K562 (cell line): ENCODE results near the gene C9orf153. TPM values are rescaled to one million over a fixed set of nuclear protein-coding genes. Genes with fewer than 3 reads are reported as not detected.

Experiments used
- CBX8 ChIP-seq: fragments of 200-600 bp; sonication (generic); IDR thresholded peaks from 2 replicates; pipeline ENCODE4 v1.6.1; 2012; ENCODE audit warnings: borderline replicate concordance, mixed run types, low read depth, mild to moderate bottlenecking, moderate library complexity, mixed read lengths, low read length, control low read depth, inconsistent platforms; ENCODE audit not compliant: poor library complexity, severe bottlenecking; ENCODE audit errors: extremely low read depth
- NR0B1 ChIP-seq: fragments of 450-650 bp; IDR thresholded peaks from one replicate; pipeline ENCODE4 v1.6.1; 2018; ENCODE audit warnings: mild to moderate bottlenecking, moderate library complexity; ENCODE audit not compliant: partially characterized antibody
- STAT6 ChIP-seq: sonication (generic); formaldehyde crosslinking; IDR thresholded peaks from 2 replicates; pipeline ENCODE4 v1.8.1; 2023; ENCODE audit warnings: mild to moderate bottlenecking, missing genetic modification reagents
- polyA plus RNA-seq, 8 experiments: library from polyadenylated mRNA; depleted of rRNA in 4 of 8; stranded (reverse) in 5 of 8; unstranded in 3 of 8; fragments of >200 nt; fragmentation: Nextera tagmentation in 2 of 8; fragmentation: Illumina TruSeq in 1 of 8; extraction: Ambion mirVana in 2 of 8; extraction: Trizol in 1 of 8; gene quantifications; 2 replicates each; pipeline versions ENCODE4 v1.2.1 to v1.2.3, GENCODE V29; 2011 to 2014; ENCODE audit warnings: inconsistent platforms in 1 of 8, missing spikeins in 1 of 8
- total RNA-seq, 7 experiments: library from RNA; depleted of rRNA in 6 of 7; stranded (reverse); fragments of >200 nt in 6 of 7; fragmentation: Illumina TruSeq in 2 of 7; extraction: Trizol in 2 of 7; gene quantifications; 2 replicates each; pipeline versions ENCODE4 v1.2.1 to v1.2.3, GENCODE V29; 2011 to 2021; ENCODE audit warnings: low replicate concordance in 1 of 7
- TF ChIP-seq, protein P1 (sequence below): fragments of 250-450 bp; sonication (Bioruptor Pico); IDR thresholded peaks from 2 replicates; pipeline ENCODE4 v1.5.0; 2021; ENCODE audit warnings: mild to moderate bottlenecking, moderate library complexity
- TF ChIP-seq, protein P2 (sequence below): fragments of 450-650 bp; IDR thresholded peaks from 2 replicates; pipeline ENCODE4 v1.6.1; 2016; ENCODE audit warnings: mild to moderate bottlenecking, moderate library complexity

The C9orf153 gene
- total and polyA plus RNA-seq, 9 of the 15 experiments (the other 6 are each of a cell fraction or from before 2014, with no cell fraction given) = 0.07 to 1.2 (median 0.11) TPM; not detected in 5

- TF ChIP-seq NR0B1 = no peak
- TF ChIP-seq CBX8 = no peak
- no peak for TF ChIP-seq STAT6 (CRISPR knock-in tag)
- TF ChIP-seq, protein P1, sequence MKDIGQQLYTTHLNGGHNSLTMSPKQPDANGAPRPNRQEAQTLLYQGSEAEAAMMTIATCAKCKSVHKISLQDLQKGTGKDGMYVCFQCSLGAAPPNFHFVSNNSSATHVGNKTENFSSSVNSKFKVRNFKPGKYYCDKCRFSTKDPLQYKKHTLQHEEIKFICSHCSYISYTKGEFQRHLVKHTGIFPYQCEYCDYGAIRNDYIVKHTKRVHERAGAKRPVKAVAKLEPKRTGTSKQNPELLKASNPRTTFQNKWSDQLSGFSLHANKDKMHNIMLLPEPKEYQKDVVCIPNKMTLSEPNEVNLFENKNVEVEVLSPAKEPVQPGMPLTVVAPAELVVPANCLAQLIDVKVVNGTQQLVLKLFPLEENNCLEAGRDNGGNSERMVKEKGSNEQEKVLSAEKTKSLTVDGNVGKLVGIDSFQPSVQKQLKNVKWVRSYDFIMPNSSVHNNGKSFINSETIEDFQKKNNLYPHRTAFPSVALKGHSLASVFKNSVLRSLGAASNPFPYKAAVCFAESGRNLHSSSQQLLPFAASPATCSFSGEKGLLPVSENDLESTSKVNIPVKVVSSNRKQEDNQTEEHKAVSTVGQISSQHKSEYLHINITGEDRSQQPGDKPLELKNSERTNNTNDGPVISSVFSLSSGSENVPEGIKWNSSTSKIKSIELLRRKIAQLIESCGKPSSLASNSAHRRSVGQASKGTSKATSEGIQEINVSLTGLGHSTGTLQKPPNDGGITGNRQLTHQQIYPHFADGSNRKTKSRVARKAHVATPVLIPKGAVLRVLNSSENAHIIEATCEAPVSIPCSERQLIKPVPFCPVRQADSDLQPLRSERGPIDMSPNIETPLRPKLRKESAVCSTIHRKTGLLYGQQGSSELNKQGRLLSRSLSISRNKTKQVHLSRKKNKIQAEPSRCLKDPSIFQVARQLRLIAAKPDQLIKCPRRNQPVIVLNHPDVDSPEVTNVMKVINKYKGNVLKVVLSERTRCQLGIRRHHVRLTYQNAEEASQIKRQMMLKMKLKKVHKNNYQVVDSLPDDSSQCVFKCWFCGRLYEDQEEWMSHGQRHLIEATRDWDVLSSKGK (CRISPR knock-in tag) = no peak
- TF ChIP-seq, protein P2, sequence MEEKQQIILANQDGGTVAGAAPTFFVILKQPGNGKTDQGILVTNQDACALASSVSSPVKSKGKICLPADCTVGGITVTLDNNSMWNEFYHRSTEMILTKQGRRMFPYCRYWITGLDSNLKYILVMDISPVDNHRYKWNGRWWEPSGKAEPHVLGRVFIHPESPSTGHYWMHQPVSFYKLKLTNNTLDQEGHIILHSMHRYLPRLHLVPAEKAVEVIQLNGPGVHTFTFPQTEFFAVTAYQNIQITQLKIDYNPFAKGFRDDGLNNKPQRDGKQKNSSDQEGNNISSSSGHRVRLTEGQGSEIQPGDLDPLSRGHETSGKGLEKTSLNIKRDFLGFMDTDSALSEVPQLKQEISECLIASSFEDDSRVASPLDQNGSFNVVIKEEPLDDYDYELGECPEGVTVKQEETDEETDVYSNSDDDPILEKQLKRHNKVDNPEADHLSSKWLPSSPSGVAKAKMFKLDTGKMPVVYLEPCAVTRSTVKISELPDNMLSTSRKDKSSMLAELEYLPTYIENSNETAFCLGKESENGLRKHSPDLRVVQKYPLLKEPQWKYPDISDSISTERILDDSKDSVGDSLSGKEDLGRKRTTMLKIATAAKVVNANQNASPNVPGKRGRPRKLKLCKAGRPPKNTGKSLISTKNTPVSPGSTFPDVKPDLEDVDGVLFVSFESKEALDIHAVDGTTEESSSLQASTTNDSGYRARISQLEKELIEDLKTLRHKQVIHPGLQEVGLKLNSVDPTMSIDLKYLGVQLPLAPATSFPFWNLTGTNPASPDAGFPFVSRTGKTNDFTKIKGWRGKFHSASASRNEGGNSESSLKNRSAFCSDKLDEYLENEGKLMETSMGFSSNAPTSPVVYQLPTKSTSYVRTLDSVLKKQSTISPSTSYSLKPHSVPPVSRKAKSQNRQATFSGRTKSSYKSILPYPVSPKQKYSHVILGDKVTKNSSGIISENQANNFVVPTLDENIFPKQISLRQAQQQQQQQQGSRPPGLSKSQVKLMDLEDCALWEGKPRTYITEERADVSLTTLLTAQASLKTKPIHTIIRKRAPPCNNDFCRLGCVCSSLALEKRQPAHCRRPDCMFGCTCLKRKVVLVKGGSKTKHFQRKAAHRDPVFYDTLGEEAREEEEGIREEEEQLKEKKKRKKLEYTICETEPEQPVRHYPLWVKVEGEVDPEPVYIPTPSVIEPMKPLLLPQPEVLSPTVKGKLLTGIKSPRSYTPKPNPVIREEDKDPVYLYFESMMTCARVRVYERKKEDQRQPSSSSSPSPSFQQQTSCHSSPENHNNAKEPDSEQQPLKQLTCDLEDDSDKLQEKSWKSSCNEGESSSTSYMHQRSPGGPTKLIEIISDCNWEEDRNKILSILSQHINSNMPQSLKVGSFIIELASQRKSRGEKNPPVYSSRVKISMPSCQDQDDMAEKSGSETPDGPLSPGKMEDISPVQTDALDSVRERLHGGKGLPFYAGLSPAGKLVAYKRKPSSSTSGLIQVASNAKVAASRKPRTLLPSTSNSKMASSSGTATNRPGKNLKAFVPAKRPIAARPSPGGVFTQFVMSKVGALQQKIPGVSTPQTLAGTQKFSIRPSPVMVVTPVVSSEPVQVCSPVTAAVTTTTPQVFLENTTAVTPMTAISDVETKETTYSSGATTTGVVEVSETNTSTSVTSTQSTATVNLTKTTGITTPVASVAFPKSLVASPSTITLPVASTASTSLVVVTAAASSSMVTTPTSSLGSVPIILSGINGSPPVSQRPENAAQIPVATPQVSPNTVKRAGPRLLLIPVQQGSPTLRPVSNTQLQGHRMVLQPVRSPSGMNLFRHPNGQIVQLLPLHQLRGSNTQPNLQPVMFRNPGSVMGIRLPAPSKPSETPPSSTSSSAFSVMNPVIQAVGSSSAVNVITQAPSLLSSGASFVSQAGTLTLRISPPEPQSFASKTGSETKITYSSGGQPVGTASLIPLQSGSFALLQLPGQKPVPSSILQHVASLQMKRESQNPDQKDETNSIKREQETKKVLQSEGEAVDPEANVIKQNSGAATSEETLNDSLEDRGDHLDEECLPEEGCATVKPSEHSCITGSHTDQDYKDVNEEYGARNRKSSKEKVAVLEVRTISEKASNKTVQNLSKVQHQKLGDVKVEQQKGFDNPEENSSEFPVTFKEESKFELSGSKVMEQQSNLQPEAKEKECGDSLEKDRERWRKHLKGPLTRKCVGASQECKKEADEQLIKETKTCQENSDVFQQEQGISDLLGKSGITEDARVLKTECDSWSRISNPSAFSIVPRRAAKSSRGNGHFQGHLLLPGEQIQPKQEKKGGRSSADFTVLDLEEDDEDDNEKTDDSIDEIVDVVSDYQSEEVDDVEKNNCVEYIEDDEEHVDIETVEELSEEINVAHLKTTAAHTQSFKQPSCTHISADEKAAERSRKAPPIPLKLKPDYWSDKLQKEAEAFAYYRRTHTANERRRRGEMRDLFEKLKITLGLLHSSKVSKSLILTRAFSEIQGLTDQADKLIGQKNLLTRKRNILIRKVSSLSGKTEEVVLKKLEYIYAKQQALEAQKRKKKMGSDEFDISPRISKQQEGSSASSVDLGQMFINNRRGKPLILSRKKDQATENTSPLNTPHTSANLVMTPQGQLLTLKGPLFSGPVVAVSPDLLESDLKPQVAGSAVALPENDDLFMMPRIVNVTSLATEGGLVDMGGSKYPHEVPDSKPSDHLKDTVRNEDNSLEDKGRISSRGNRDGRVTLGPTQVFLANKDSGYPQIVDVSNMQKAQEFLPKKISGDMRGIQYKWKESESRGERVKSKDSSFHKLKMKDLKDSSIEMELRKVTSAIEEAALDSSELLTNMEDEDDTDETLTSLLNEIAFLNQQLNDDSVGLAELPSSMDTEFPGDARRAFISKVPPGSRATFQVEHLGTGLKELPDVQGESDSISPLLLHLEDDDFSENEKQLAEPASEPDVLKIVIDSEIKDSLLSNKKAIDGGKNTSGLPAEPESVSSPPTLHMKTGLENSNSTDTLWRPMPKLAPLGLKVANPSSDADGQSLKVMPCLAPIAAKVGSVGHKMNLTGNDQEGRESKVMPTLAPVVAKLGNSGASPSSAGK = no peak
These were observed 25.8 kb upstream of the C9orf153 start (continued) for GRCh38 chr9:86285261-86285660.
